Measurements from ENCODE around the gene RERG. TPM values are rescaled to one million over a fixed set of nuclear protein-coding genes. Genes with fewer than 3 reads are reported as not detected.

Gene RERG
- total and polyA plus RNA-seq, 2 donors (not counting 3 experiments of a cell fraction or from before 2014, with no cell fraction given), result not detected

DNA sequence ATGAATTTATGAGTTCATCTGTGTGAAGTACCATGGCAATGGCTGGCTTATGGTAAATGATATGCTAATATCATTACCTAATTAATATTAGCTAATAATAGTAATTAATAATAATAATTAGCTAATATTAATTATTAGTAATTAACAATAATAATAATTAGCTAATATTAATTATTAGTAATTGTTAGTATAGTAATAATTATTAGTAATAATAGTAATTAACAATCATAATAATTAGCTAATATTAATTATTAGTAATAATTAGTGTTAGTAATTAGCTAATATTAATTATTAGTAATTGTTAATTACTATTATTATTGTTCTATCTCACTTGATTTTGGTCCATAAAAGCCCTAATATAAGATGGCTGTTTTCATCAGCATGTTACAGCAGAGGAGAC lies 19.8 kb downstream of the RERG start:
- Histone ChIP-seq H3K9ac (replicated peaks; ENCODE audit: extremely low read depth, insufficient read depth, low read length) (no peak overlapping the region), H3K9me1 (replicated peaks; ENCODE audit: control insufficient read depth, extremely low read depth, insufficient read depth, low read length) (no peaks in the 10 kb centered on the region), H3K27ac (ENCODE audit: insufficient read depth, low read depth, low read length) (no peak overlapping the region), H3K79me2 (ENCODE audit: control insufficient read depth, insufficient read depth, low read length) (no peaks in the 10 kb centered on the region), H3K4me3 (replicated peaks in 1 of 3; ENCODE audit: insufficient read depth in 1 of 3, low read depth in 1 of 3, low read length in 3 of 3) (no peak overlapping the region), H2AFZ (ENCODE audit: low read depth, low read length) (no peak overlapping the region), H3K9me3 (replicated peaks; ENCODE audit: control insufficient read depth, insufficient read depth, low read length) (no peaks in the 10 kb centered on the region), H3K36me3 (ENCODE audit: control insufficient read depth in 2 of 2, extremely low read depth in 1 of 2, insufficient read depth in 2 of 2, low read length in 2 of 2) (no peaks in the 10 kb centered on the region), H3K27me3 (ENCODE audit: control insufficient read depth in 2 of 2, insufficient read depth in 2 of 2, low read length in 2 of 2) (no peaks in the 10 kb centered on the region), H3K4me2 (ENCODE audit: insufficient read depth, low read length) (no peak overlapping the region), H3K4me1 (ENCODE audit: control insufficient read depth, extremely low read depth, insufficient read depth, low read length) (no peaks in the 10 kb centered on the region), H4K20me1 (replicated peaks; ENCODE audit: control insufficient read depth, extremely low read depth, insufficient read depth, low read length) (no peaks in the 10 kb centered on the region)
- intact Hi-C loops (cut with micrococcal nuclease) (no loop called here), dilution Hi-C loops (cut with MboI; ENCODE audit: extremely low pct_ligation_motif_present, low sequenced_read_pairs) (no loop called here)
- FAIRE-seq (no peak), DNase-seq (ENCODE audit: low read depth, low spot score) (no peak)
- POLR2A ChIA-PET, result no interaction called here
- CTCF ChIA-PET, result interaction anchor here (0.8 to 1.0 kb wide), 3 partner anchors 11 to 26 kb away, joined by 3 to 6 read pairs (median 3); partner anchors contain the start of gene RERG
- TF ChIP-seq, protein P1, sequence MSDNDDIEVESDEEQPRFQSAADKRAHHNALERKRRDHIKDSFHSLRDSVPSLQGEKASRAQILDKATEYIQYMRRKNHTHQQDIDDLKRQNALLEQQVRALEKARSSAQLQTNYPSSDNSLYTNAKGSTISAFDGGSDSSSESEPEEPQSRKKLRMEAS (IDR thresholded peaks at IDR 0.05; ENCODE audit: insufficient read depth, insufficient read length), result no peak
- TF ChIP-seq MYC (IDR thresholded peaks at IDR 0.05; ENCODE audit: low read depth, low read length), result no peak
- TF ChIP-seq POLR2A (IDR thresholded peaks at IDR 0.05; ENCODE audit: low read depth, low read length), result no peak
- TF ChIP-seq EZH2 (IDR thresholded peaks at IDR 0.05; ENCODE audit: borderline replicate concordance, low read depth, low read length, severe bottlenecking), result no peak
- no peak for TF ChIP-seq FOS (IDR thresholded peaks at IDR 0.05; ENCODE audit: borderline replicate concordance, insufficient read depth, low read length)
- no peak for TF ChIP-seq GATA2 (IDR thresholded peaks at IDR 0.05; ENCODE audit: insufficient read depth, insufficient read length, low read depth, low read length)
- TF ChIP-seq CTCF (IDR thresholded peaks at IDR 0.05; ENCODE audit: extremely low read depth in 1 of 2, insufficient read depth in 1 of 2, low read depth in 1 of 2, low read length in 2 of 2), result no peak
- no peak for TF ChIP-seq JUN (IDR thresholded peaks at IDR 0.05; ENCODE audit: borderline replicate concordance, insufficient read depth, insufficient read length, low read depth)
- no peak for TF ChIP-seq POLR2AphosphoS5 (IDR thresholded peaks at IDR 0.05; ENCODE audit: insufficient read depth, low read depth, low read length)
- BruUV-seq (replicated peaks), result no TSS peak
